Activated naive CD8-positive, alpha-beta T cell treated with anti-CD3 and anti-CD28 coated beads, Interleukin-2, amount 10 ng/mL, durations not matched to agents 7 days and 5 days (primary cell): ENCODE measurements around the gene EHHADH. TPM values are rescaled to one million over a fixed set of nuclear protein-coding genes. Genes with fewer than 3 reads are reported as not detected.
"Not testable (repeated sequence)": the region's sequence is repeated elsewhere in the genome, so short reads cannot be mapped to it uniquely, and the experiment has no call there.

ENCODE experiments used
- ATAC-seq: fragments of 150-1000 bp; cut with Tn5 transposase; one replicate; pipeline ENCODE4 v1.10.0; 2021; ENCODE audit warnings: low read depth, moderate library complexity
- POLR2A ChIA-PET: fragments of 350-600 bp; sonication (Branson Sonifier 250); formaldehyde crosslinking; loops from one replicate; lab custom pipeline; 2021; ENCODE audit warnings: antibody characterized with exemption; lab: Charles Lee
- DNase-seq: peaks from one replicate; pipeline ENCODE4 v3.0.0; 2021
- H3K27ac Mint-ChIP-seq: one replicate; pipeline ENCODE4 v1.8.0; 2022; ENCODE audit warnings: mild to moderate bottlenecking, mixed read lengths
- H3K27me3 Mint-ChIP-seq: one replicate; pipeline ENCODE4 v1.8.0; 2022; ENCODE audit warnings: mild to moderate bottlenecking, moderate library complexity, mixed read lengths
- H3K36me3 Mint-ChIP-seq: one replicate; pipeline ENCODE4 v1.8.0; 2021; ENCODE audit warnings: mild to moderate bottlenecking, mixed read lengths
- H3K4me1 Mint-ChIP-seq: one replicate; pipeline ENCODE4 v1.8.0; 2021; ENCODE audit warnings: mixed read lengths
- H3K4me3 Mint-ChIP-seq: one replicate; pipeline ENCODE4 v1.8.0; 2022; ENCODE audit warnings: mild to moderate bottlenecking, moderate library complexity, mixed read lengths
- H3K9me3 Mint-ChIP-seq: one replicate; pipeline ENCODE4 v1.8.0; 2021; ENCODE audit warnings: mixed read lengths
- total RNA-seq, 2 experiments: library from RNA; stranded (reverse); gene quantifications; one replicate each; pipeline ENCODE4 v1.2.3, GENCODE V29; 2021

The EHHADH gene
- total RNA-seq, 2 experiments from 2014 or later = 3.5 to 5.6 TPM

GRCh38 chr3:185270262-185270955 is 16.6 kb upstream of the EHHADH start:
- Mint-ChIP-seq H3K27ac (no peak overlapping the region), H3K4me3 (no peak overlapping the region), H3K27me3 (peaks cover 16% of the 10 kb centered on the region), H3K36me3 (no peaks in the 10 kb centered on the region), H3K4me1 (no peaks in the 10 kb centered on the region), H3K9me3 (no peaks in the 10 kb centered on the region)
- DNase-seq (no peak), ATAC-seq (no peak)
- POLR2A ChIA-PET = no interaction called here

DNA sequence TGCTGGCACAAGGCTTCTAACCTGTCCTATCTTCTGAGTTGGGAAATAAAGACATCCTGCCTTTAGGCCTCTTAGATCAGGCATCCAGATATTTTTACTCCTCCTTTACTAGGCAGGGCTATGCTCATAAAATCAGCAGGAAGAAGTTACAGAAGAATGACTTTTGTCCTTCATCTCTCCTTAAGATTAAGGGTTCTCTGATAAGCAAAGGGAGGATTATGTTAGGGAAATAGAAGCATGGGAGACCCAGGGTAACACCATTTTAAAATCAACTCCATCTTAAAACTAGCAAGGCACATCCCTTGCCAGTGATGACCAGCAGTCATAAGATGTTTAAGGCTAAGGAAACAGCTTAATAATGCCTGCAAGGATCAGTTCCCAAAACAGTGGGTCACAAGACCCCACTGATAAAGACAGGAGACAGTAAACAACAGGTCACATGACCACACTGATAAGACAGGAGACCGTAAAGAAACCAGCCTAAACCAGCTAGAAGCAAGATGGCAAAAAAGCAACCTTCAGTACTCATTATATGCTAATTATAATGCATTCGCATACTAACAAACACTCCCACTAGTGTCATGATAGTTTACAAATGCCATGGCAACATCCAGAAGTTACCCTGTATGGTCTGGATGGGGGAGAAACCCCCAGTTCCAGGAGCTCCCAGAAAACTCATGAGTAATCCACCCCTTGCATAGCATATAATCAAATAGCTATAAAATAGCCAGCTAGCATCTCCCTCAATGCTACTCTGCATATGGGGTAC is 14.5 kb upstream of the EHHADH start:
- Mint-ChIP-seq H3K27ac (no peak overlapping the region), H3K4me3 (no peak overlapping the region), H3K9me3 (no peaks in the 10 kb centered on the region), H3K36me3 (no peaks in the 10 kb centered on the region), H3K4me1 (no peaks in the 10 kb centered on the region), H3K27me3 (peaks cover 15% of the 10 kb centered on the region)
- ATAC-seq (no peak), DNase-seq (no peak)
- POLR2A ChIA-PET = no interaction called here

DNA sequence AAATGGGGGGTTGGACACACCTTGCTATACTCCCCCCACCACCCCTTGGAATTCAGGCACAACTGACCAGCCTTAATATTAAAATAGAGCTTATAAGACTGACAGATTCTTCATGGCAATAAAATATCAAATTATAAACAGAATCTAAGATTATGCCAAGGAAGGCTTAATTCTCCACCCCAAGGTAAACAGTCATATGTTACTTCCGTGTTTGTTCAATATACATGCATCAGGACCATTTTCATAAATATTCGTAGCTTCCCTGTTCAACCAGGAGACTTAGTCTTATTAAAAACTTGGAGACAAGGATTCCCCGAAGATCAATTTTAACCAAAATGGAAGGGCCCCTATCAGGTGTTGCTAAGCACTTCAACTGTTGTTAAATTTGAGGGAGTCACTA is 13.3 kb upstream of the EHHADH start:
- Mint-ChIP-seq H3K4me1 (no peaks in the 10 kb centered on the region), H3K27me3 (peaks cover 11% of the 10 kb centered on the region), H3K4me3 (no peak overlapping the region), H3K9me3 (no peaks in the 10 kb centered on the region), H3K27ac (no peak overlapping the region), H3K36me3 (no peaks in the 10 kb centered on the region)
- DNase-seq = no peak
- ATAC-seq = no peak
- POLR2A ChIA-PET = no interaction called here

DNA sequence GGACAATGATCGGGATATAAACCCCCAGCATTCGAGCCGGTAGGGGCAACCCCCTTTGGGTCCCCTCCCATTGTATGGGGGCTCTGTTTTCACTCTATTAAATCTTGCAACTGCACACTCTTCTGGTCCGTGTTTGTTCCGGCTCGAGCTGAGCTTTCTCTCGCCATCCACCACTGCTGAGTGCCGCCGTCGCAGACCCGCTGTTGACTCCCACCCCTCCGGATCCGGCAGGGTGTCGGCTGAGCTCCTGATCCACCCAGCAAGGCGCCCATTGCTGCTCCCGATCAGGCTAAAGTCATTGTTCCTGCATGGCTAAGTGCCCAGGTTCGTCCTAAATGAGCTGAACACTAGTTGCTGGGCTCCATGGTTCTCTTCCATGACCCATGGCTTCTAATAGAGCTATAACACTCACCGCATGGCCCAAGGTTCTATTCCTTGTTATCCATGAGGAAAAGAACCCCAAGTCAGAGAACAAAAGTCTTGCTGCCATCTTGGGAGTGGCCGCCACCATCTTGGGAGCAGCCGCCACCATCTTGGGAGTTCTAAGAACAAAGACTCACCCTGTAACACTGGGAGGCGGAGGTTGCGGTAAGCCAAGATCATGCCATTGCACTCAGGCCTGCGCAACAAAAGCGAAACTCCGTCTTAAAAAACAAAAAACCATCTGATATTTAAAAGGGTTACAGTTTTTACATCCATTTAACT is 11.2 kb upstream of the EHHADH start:
- no peaks in the 10 kb centered on the region for H3K4me1 Mint-ChIP-seq
- H3K4me3 Mint-ChIP-seq = no peak overlapping the region
- H3K27me3 Mint-ChIP-seq = peaks cover 5% of the 10 kb centered on the region
- no peak for DNase-seq
- no peak for ATAC-seq
- no peak overlapping the region for H3K27ac Mint-ChIP-seq
- POLR2A ChIA-PET = no interaction called here
- H3K9me3 Mint-ChIP-seq = no peaks in the 10 kb centered on the region
- no peaks in the 10 kb centered on the region for H3K36me3 Mint-ChIP-seq

GRCh38 chr3:185263423-185263822 is 9.6 kb upstream of the EHHADH start:
- no peaks in the 10 kb centered on the region for H3K4me1 Mint-ChIP-seq
- POLR2A ChIA-PET = no interaction called here
- H3K36me3 Mint-ChIP-seq = no peaks in the 10 kb centered on the region
- ATAC-seq (no peak), DNase-seq (no peak)
- no peak overlapping the region for H3K27ac Mint-ChIP-seq
- peaks cover 4% of the 10 kb centered on the region for H3K9me3 Mint-ChIP-seq
- no peak overlapping the region for H3K4me3 Mint-ChIP-seq
- peaks cover 2% of the 10 kb centered on the region for H3K27me3 Mint-ChIP-seq

DNA sequence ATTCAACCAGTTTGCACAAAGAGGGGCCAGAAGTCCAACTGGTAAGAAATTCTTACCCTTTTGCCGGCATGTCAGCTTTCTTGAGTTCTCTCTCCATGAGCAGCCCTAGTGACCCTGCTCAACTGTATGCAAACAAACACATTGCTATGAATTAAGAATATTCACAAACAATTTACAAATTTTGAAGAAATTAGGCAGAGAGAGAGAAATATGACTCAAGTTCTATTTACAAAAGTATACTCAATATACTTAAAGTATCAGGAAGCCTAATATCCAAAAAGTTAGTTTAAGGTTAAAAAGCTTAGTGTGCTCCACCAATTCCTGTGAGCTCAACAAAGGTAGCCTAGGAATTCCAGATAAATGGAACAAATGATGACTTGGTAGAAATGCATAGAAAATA is 3.5 kb upstream of the EHHADH start:
- peaks cover 3% of the 10 kb centered on the region for H3K4me1 Mint-ChIP-seq
- no peak overlapping the region for H3K27ac Mint-ChIP-seq
- no peak for DNase-seq
- no peaks in the 10 kb centered on the region for H3K36me3 Mint-ChIP-seq
- ATAC-seq = no peak
- H3K4me3 Mint-ChIP-seq = no peak overlapping the region
- peaks cover 14% of the 10 kb centered on the region for H3K9me3 Mint-ChIP-seq
- POLR2A ChIA-PET = no interaction called here
- peaks cover 3% of the 10 kb centered on the region for H3K27me3 Mint-ChIP-seq

- H3K27me3 Mint-ChIP-seq = peaks cover 3% of the 10 kb centered on the region
- H3K4me3 Mint-ChIP-seq = no peak overlapping the region
- POLR2A ChIA-PET = no interaction called here
- DNase-seq = no peak
- no peak overlapping the region for H3K27ac Mint-ChIP-seq
- H3K4me1 Mint-ChIP-seq = peaks cover 3% of the 10 kb centered on the region
- no peak for ATAC-seq
- no peaks in the 10 kb centered on the region for H3K36me3 Mint-ChIP-seq
- H3K9me3 Mint-ChIP-seq = peaks cover 14% of the 10 kb centered on the region
Observed at GRCh38 chr3:185254799-185255198, 950 bp upstream of the EHHADH start.

- DNase-seq, POLR2A ChIA-PET, ATAC-seq, H3K4me1 Mint-ChIP-seq, H3K27ac Mint-ChIP-seq, H3K27me3 Mint-ChIP-seq, H3K36me3 Mint-ChIP-seq, H3K9me3 Mint-ChIP-seq: not testable (repeated sequence)
- H3K4me3 Mint-ChIP-seq = peak overlapping the region; percentile 39
Observed at GRCh38 chr3:185253133-185253532, 716 bp downstream of the EHHADH start.

GRCh38 chr3:185251272-185251671 is 2.6 kb downstream of the EHHADH start:
- Mint-ChIP-seq H3K27me3 (no peaks in the 10 kb centered on the region), H3K4me3 (no peak overlapping the region), H3K36me3 (peaks cover 11% of the 10 kb centered on the region), H3K4me1 (peaks cover 3% of the 10 kb centered on the region), H3K9me3 (peaks cover 4% of the 10 kb centered on the region), H3K27ac (no peak overlapping the region)
- ATAC-seq (no peak), DNase-seq (no peak)
- POLR2A ChIA-PET = no interaction called here

DNA sequence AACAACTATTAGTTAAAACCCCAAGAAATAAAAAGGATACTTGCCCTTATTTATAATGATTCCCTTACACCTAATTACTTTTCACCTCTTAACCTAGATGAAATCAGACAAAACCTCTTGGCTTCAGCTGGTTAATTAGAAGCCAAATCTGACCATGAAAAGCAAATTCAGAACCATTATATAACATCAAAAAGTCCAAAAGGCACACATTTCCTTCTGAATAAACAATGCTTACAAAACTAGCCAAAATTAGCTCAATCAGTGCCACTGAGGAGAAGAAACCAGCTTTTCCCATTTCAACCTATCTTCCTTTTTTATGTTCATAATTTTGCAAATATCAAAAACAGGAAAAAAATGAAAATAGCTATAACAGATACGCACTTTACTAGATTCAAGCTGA is 3.2 kb downstream of the EHHADH start:
- H3K27ac Mint-ChIP-seq = no peak overlapping the region

GRCh38 chr3:185250247-185250646 is 3.6 kb downstream of the EHHADH start:
- peaks cover 3% of the 10 kb centered on the region for H3K9me3 Mint-ChIP-seq
- H3K27me3 Mint-ChIP-seq = no peaks in the 10 kb centered on the region
- peaks cover 12% of the 10 kb centered on the region for H3K36me3 Mint-ChIP-seq

More for the DNA sequence above, 3.2 kb downstream of the EHHADH start:
- H3K27me3 Mint-ChIP-seq = no peaks in the 10 kb centered on the region
- H3K4me1 Mint-ChIP-seq = peaks cover 3% of the 10 kb centered on the region
- ATAC-seq = no peak
- no peak overlapping the region for H3K4me3 Mint-ChIP-seq
- no peak for DNase-seq
- POLR2A ChIA-PET = no interaction called here
- H3K9me3 Mint-ChIP-seq = peaks cover 3% of the 10 kb centered on the region
- peaks cover 12% of the 10 kb centered on the region for H3K36me3 Mint-ChIP-seq

DNA sequence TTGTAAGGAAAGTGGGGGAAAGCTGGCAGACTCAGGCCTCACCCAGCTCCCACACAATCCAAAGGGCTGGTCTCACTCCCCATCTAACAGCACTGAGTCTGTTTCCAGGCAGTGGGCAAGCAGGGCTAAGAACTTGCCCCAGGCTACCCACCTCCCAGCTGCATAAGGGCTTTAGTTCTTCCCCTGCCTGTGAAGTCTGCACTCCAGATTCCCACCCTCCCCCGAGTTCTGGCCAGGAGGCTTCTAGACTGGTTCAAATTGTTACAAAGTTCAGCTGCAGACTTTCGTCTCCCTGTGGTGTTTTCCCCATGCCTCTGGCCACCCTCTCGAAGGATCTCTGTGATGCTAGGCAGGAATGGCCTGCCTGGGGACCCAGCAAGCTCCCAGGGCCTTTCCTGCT is 11.2 kb downstream of the EHHADH start:
- no peaks in the 10 kb centered on the region for H3K4me1 Mint-ChIP-seq
- H3K36me3 Mint-ChIP-seq = peaks cover 10% of the 10 kb centered on the region
- H3K4me3 Mint-ChIP-seq = no peak overlapping the region
- no peak overlapping the region for H3K27ac Mint-ChIP-seq
- H3K27me3 Mint-ChIP-seq = no peaks in the 10 kb centered on the region
- peaks cover 19% of the 10 kb centered on the region for H3K9me3 Mint-ChIP-seq
- POLR2A ChIA-PET = no interaction called here
- DNase-seq = no peak
- no peak for ATAC-seq

More at GRCh38 chr3:185250247-185250646, 3.6 kb downstream of the EHHADH start:
- DNase-seq (no peak), ATAC-seq (no peak)
- POLR2A ChIA-PET = no interaction called here
- H3K4me3 Mint-ChIP-seq = no peak overlapping the region
- H3K4me1 Mint-ChIP-seq = peaks cover 3% of the 10 kb centered on the region
- H3K27ac Mint-ChIP-seq = no peak overlapping the region

DNA sequence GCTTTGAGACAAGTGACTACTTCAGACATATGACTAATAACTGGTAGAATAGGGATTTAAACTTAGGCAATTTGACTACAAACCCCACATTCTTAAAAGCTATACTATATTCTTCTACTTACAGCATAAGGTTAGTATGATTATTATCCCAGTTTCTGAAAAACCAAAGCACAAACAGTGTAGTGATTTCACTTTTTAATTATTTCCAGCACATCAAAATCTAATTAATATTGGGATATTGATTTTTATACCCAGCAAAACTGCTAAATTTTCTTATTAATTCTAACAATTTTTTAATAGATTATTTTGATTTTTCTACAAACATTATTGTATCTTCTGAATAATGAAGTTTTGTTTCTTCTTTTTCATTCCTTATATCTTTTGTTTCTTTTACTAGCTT is 16.9 kb downstream of the EHHADH start:
- no peak overlapping the region for H3K27ac Mint-ChIP-seq
- ATAC-seq (no peak), DNase-seq (no peak)
- H3K4me1 Mint-ChIP-seq = no peaks in the 10 kb centered on the region
- no peaks in the 10 kb centered on the region for H3K27me3 Mint-ChIP-seq
- H3K4me3 Mint-ChIP-seq = no peak overlapping the region
- H3K9me3 Mint-ChIP-seq = peaks cover 16% of the 10 kb centered on the region
- POLR2A ChIA-PET = no interaction called here
- H3K36me3 Mint-ChIP-seq = peaks cover 12% of the 10 kb centered on the region
